GM21717 (cell line): ENCODE results near the gene ITIH2.
"Not testable (repeated sequence)": the region's sequence is repeated elsewhere in the genome, so short reads cannot be mapped to it uniquely, and the experiment has no call there.

Experiments used
- ATAC-seq: cut with Tn5 transposase; IDR thresholded peaks from one replicate; pipeline ENCODE4 v1.9.1; 2021; ENCODE audit warnings: mild to moderate bottlenecking, moderate library complexity; ENCODE audit not compliant: unreplicated experiment

The ITIH2 gene

DNA sequence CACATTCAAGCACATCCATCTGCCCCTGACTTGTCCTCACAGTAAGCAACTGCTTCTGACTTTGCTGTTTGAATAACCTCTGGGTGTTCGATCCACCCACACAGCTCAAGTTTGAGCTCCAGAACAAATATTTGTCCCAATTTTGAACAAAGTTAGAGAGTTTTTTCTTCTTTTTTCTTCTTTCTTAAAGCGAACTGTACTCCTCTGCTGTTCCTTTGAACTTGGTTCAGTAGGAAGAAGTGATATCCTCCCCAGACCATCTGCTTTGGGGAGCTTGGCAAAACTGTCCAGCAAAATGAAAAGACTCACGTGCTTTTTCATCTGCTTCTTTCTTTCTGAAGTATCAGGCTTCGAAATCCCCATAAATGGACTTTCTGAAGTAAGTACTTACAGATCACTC, at the start of gene ITIH2:
TSS of gene ITIH2 (plus strand) at position 177 of the 400 bp plus-strand sequence. CDS start at position 296, 119 bp downstream.
- ATAC-seq, result no peak

DNA sequence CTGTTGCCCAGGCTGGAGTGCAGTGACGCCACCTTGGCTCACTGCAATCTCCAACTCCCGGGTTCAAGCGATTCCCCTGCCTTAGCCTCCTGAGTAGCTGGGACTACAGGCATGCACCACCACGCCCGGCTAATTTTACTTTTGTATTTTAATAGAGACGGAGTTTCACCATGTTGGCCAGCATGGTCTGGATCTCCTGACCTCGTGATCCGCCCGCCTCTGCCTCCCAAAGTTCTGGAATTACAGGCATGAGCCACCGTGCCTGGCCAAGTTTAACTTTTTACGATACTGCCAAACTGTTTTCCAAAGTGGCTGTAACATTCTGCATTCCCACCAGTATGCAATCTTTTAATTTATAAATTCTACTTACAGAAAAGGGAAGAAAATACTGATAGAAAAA, 46.0 kb upstream of the ITIH2 start:
- ATAC-seq, result not testable (repeated sequence)

DNA sequence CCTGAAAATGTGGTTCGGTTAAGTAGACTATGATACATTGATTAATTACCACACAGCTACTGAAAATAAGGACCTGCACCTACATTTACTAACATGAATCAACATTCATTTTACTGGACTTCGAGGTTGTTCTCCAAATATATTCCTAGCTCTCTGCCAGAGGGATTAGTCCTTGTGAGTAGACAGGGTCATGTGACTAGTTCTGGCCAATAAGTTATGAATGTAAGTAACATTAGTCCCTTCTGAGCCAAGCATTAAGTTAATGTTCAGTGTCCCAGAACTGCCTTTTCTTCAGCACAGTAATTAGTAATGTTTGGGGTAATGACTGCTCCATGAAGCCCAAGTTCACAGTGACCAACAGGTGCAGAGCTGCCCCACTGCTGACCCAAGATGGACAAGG, 45.6 kb upstream of the ITIH2 start:
- no peak for ATAC-seq

GRCh38 chr10:7659560-7659959, 43.6 kb upstream of the ITIH2 start:
- no peak for ATAC-seq

DNA sequence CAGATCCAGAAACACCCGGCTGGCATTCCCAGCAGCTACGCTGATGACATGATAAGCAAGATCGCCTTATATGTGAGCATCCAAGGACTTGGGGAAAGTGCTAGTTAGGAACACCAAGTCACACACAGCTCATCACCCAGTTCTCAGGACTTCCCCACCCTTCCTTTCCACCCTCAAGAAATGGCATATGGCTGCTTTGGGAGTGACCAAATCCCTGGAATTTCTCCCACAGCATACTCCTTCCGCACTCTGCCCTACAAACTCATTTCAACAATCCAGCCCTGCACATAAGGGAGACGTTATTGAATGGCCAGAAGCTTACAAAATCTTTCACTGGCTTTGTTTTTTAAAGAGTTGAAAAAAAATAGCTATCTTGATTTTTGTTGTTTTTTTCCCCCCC, 40.6 kb upstream of the ITIH2 start:
- no peak for ATAC-seq

DNA sequence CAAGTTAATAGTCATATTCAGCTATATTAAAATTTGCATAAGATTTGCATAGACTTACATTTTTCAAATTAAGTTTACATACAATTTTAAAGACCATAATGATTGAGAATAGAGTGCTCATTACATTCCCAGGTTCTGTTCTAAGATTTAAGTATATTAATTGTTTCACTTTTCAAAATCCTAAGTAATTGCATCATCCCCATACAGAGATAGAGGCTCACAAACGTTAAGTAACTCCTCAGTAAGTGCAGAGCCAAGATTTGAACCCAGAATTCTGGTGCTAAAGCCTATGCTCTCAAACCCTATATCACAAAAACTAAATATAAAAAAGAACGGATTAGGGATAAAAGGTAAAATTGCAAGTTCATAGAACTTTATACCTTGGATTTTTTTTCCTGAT, 38.4 kb upstream of the ITIH2 start:
- no peak for ATAC-seq

DNA sequence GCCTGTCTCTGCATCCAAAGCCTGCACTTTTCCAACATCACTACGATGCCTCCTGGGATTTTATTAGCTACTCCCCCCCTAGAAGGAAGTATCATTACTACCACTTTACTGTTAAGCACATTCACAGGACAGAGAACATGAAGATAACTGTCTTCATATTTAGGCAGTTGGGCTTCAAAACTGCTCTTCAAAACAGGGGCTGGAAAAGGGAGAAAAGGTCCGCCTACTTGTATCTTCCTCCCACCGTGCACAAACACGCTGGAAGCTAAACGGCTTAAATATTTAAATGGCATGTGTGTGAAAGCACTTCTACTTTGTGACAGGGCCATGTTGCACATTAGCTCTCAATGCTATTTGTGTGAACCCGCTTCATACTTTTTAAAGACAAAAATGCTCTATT, 37.3 kb upstream of the ITIH2 start:
- no peak for ATAC-seq

- no peak for ATAC-seq
Observed at GRCh38 chr10:7666253-7667023, 36.7 kb upstream of the ITIH2 start, which contains the start of gene ITIH5. Gene ITIH5, minus strand, starts transcription at chr10:7666966. Its CDS starts 74 bp downstream, at chr10:7666892.

DNA sequence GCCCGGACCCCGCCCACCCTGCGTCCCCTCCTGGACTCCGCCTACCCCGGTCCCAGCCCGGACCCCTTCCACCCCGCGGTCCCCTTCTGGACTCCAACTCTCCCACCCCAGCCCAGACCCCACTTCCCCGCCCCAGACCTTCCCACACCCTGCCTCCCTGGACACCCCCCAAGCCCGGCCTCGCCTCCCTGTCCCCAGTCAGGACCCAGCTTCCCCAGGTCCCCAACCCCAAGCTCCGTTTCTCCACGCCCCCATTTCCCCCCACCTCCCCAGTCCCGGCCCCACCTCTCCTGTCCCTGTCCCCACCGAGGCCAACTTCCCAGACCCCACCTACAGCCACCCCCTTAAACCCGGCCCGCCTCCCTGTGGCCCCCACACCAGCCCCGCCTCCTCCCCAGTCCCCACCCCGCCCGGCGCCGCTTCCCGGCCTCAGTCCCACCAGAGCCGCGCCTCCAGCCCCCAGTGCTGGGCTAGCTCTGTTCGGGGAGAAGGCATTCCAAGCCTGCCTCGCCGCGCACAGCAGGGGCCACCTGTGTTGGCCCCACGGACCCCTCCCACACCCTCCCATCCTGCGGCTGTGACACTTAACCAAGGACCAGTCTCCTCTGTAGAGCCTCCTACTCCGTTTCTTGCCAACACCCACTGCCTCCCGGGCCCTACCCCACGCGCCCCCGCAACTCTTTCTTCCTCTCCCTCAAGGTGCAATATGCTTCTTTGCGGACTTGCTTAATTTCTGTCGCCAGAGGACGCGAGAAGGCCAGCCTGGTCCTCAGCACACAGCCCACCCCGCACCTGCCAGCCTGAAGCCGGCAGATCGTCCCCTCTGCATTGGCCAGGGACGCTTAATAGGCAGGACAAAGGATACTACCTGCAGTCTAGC, 35.6 kb upstream of the ITIH2 start:
- no peak for ATAC-seq

GRCh38 chr10:7670157-7670556, 33.0 kb upstream of the ITIH2 start:
- no peak for ATAC-seq

- no peak for ATAC-seq
Observed at GRCh38 chr10:7672341-7673134, 30.6 kb upstream of the ITIH2 start.

GRCh38 chr10:7679256-7679655, 23.9 kb upstream of the ITIH2 start:
- ATAC-seq, result no peak

- ATAC-seq, result not testable (repeated sequence)
Observed at GRCh38 chr10:7680078-7680477, 23.0 kb upstream of the ITIH2 start.

DNA sequence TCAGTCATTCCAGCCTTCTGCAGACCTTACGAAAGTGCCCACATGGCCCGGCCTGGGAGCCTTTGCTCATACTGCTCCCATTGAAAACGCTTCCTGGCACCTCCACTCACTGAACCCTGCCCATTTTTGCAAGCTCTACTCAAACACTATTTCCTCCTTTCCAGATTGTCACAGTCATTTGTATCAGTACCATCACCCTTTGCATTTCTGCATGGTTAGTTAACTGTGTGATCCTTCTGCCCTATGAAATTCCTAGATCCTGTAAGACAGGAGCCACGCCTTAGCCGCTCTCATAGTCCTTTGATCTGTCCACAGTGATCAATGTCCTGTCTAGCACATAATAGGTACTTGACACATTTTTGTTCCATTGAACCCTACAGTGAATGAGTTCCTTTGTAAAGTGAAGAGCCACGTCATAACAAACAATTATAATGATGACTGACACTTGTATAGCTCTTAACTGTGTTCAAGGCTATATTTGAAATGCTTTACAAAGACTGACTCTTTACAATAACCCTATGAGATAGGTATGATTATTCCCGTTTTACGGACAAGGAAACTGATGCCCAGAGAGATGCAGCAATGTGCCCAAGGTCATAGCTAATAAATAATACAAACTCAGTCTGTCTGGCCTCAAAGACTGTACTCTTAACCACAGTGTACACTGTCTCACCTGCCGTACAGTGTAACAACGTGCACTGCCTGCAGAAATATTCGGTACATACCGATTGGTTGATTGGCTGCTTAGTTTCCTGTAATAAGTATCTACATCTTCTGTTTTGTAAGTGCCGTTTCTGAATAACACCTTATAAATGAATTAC, 16.6 kb upstream of the ITIH2 start:
- ATAC-seq, result no peak

DNA sequence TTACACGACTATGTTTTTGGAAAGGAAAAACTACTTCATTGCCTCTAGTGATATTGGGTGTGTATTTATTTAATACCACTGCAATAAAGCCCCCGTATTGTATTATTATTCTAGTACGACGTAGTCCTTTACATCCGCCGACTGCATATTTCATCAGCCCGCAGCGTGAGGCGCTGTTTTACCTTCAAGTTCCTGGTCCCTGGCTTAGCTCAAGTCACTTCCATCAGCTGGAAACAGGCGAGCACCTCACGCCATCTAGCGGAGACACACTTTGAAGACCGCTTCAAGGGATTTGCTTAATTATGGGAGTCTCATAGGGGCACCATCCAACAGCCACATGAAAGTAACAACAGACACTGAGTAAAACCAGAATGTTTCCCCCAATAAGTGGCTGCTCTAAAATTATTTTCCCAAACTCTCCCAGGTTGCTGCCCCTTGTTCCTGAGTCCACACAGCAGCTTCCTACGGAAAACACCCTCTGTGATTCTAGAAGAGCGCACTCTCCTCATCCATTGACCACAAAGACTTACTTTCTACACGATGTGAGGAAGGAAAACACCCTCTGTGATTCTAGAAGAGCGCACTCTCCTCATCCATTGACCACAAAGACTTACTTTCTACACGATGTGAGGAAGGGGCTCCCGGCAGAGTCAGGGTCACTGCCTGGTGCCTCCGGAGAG, 15.7 kb upstream of the ITIH2 start:
- ATAC-seq, result peak; percentile 91

- ATAC-seq, result no peak
Observed at GRCh38 chr10:7689591-7689990, 13.5 kb upstream of the ITIH2 start.

GRCh38 chr10:7690885-7691597, 12.1 kb upstream of the ITIH2 start:
- not testable (repeated sequence) for ATAC-seq

- not testable (repeated sequence) for ATAC-seq
Observed at GRCh38 chr10:7692368-7692767, 10.7 kb upstream of the ITIH2 start.

GRCh38 chr10:7693194-7693593, 9.9 kb upstream of the ITIH2 start:
- ATAC-seq, result not testable (repeated sequence)
